HUDEP-2 (cell line): ENCODE measurements around the gene ARHGAP22.

Experiments used
- DNase-seq, 76 experiments: peaks; one replicate each; lab custom pipeline; 2025; ENCODE audit not compliant: unreplicated experiment in 76 of 76; lab: John Stamatoyannopoulos, UW

ARHGAP22 gene

GRCh38 chr10:48485711-48486110 lies 119.2 kb downstream of the ARHGAP22 start:
- no peak for DNase-seq

- no peak for DNase-seq
Observed at GRCh38 chr10:48484911-48485310, 120.0 kb downstream of the ARHGAP22 start.

DNA sequence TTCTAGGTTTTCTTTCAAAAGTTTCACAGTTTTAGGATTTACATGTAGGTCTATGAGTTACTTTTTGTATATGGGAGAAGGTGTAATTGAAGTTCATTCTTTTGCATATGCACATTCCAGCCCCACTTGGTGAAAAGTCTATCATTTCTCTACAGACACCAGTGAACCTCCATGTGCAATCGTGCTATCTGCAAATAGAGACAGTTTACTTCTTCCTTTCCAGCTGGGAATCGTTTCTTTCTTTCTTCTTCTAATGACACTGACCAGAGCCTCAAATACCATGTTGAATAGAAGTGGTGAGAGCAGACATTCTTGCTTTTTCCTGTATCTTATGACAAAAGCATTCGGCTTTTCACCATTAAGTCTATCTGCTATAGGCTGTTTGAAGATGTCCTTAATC lies 122.7 kb downstream of the ARHGAP22 start:
- DNase-seq: no peak

GRCh38 chr10:48481385-48481784 lies 123.5 kb downstream of the ARHGAP22 start:
- no peak for DNase-seq

- peak in 67 of 76 experiments; percentile 6 to 86 (median 56) for DNase-seq
Observed at GRCh38 chr10:48480397-48481374, 124.2 kb downstream of the ARHGAP22 start.

DNA sequence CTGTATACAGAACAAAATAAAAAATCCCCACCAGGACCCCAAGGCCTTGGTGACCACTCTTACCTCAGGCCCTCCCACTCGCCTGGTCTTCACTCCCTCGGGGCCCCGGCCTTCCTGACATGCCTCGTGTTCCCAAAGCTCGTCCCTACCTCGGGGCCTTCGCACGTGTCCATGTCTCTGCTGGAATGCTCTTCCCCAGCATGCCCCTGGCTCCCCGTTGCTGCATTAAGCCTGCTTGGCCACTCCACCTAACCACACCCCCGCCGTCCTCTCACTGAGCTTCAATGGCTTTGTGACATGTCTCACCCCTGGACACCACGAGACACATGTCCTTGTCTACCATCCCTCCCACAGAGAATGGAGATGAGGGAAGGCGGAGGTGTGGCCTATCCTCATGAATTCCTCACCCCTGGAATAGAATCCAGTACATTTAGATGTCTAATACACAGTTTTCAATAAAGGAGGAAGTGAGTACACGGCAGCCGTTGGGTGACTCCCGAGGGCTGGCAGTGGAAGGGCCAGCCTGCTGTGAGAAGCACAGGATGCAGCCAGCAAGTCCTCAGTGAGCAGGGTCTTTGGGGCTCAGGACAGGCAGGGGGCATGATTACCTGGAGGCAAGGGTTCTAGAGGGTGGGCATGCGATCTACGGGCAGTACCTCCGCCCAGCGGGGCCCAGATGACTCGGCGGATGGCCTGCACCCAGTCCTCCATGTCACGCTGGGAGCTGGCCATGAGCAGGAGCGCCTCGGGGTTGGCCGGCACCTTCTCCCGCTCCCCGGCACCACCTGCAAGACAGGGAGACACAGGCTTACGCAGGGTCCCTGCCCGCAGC lies 125.7 kb downstream of the ARHGAP22 start:
- DNase-seq: no peak

DNA sequence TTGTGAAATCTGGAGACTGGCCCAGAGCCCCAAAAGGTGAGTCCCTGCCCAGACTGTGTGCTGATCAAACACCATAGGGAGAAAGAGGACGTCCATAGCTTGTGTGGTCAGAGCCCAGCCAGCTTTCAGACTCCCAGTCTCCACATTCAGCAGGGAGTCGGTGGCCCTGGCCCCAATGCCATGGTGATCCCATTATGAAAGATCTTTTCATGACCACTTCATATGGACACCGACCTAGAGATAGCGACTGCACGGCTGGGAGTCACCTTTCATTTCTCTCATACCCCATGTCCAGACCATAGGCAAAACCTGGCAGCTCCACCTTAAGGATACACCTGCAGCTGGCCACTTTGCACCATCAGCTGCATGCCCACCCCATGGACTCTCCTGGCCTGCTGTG lies 126.4 kb downstream of the ARHGAP22 start:
- DNase-seq: no peak

DNA sequence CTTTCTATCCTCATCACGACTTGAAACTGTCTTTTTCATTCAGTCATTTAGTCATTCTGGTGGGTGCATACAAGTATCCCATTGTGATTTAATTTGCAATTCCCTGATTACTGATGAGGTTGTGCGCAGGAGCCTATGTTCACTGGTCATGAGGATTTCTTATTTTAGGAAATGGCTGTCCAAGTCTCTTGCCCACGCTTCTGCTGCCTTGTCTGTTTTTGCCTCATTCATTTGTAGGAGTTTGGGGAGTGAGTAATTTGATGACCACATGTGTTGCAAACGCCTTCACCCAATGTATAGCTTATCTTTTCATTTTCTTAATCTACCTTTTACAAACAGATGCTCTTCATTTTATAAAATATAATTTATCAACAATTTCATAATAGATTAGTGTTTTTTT lies 127.3 kb downstream of the ARHGAP22 start:
- no peak for DNase-seq

DNA sequence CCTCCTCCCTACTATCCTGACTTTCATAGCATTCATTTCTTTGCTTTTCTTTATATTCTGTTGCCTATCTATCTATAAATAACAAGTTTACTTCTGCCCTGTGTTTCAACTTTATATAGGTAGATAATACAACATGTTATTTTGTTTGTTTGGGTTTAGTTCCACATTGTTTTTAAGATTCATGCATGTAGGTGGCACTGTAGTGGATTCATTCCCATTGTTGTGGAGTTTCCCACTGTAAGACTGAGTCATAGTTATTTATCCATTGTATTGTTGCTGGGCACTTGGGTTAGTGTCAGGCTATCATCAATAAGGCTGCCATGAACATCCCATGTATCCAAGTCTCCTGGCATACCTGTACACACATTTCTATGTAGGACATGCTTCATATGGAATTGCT lies 127.7 kb downstream of the ARHGAP22 start:
- DNase-seq: no peak

DNA sequence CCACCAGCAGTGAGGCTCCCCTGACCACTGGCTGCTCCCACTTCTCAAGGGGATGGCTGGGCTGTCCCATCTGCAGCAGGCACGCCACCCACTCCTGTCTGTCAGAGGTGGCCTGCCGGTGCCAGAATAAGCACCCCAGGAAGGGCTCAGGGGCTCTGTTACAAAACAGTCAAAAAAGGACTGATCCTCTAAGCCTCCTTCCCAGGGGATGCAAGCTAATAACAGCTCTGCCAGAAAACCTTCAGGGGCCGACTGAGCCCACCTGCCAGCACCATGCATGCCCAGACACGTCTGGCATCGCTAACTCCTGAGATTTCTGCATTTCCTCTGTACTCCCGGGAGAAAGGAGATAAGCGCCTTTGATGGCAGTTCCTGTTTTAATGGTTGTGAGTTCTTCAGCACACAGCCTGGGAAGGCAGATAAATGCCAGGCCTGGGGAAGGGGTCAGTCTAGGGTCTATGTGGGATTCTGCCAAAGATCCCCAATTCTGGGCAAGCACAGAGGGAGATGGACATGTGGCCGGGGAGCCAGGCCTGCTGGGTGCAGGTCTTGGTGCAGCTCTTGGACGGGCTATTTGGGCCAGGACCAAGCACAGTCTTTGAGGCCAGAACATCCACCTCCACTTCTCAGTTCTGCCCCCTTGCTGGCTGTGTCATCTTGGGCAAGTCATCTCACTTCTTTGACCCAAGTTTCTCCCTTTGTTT lies 128.4 kb downstream of the ARHGAP22 start:
- no peak for DNase-seq

DNA sequence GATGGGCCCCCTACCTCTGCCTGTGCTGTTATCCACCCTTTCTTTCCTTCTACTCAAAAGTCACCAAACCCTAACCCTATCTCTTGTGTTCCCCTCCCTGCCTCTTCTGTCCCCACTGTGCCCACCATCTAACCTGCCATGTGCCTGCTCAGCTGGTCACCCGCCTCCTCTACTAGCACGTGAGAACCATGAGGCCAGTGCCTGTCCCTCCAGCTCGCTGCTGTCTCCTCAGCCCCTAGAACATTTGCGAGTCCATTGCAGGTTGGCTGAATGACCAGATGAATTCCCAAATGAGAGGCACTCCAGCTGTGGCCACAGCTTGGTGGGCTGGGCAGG lies 129.0 kb downstream of the ARHGAP22 start:
- DNase-seq: no peak

- DNase-seq: no peak
Observed at GRCh38 chr10:48474765-48475365, 130.0 kb downstream of the ARHGAP22 start.

- no peak for DNase-seq
Observed at GRCh38 chr10:48473704-48474103, 131.2 kb downstream of the ARHGAP22 start.

DNA sequence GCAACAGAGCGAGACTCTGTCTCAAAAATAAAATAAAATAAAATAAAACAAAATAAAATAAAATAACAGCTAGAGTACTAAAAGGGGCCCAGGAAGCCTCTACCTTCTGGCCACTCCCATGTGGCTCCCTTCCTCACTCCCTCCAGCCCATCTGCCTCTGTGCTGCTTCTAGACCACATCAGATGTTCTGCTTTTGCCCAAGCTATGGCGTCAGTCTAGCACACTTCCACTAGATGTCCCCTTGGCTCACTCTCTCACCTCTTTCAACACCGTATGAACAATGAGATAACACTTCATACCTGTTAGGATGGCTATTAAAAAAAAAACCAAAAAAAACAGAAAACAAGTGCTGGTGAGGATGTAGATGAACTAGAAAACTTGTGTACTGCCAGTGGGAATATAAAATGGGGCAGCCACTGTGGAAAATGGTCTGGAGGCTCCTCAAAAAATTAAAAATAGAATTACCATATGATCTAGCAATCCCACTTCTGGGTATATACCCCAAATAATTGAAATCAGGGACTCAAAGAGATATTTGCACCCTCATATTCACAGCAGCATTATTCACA lies 132.3 kb downstream of the ARHGAP22 start:
- no peak for DNase-seq

GRCh38 chr10:48470893-48471805 lies 133.7 kb downstream of the ARHGAP22 start:
- no peak for DNase-seq

DNA sequence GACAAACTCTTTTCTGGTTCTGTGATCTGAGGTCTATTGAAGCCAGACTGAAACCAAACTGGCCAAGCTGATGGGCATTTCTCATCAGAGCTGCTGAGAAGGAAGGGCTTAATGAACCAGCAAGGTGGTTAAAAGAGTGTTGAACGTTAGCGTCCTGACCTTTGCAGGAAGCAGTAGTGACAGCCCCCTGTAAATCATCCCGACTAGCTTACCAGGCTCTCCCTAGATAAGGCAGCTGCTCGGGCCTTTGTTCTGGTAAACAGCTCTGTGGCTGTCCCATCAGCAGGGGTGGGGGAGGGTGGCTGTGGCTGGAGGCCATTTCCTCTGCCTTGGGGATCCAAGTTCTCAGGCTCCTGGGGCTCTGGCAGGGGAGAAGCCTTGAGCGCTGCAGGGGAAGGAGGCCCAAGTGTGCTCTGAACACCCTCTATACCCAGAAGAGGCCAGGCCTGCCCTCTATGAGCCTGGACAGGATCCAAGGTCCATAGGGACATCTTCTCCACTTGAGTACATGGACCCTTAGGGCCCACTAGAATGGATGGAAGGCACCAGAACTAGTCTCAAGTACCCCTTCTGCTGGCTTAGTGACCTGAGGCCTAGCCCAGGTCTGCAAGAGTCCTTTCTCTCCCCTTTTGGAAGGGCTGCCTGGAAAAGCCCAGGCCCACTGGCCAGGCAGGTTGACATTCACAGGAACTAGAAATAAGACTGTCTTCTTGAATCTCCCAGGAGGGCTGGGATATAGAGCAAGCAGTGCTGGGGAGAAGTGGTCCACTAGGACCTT lies 134.6 kb downstream of the ARHGAP22 start:
- DNase-seq: peak in 53 of 76 experiments; percentile 6 to 71 (median 38)

DNA sequence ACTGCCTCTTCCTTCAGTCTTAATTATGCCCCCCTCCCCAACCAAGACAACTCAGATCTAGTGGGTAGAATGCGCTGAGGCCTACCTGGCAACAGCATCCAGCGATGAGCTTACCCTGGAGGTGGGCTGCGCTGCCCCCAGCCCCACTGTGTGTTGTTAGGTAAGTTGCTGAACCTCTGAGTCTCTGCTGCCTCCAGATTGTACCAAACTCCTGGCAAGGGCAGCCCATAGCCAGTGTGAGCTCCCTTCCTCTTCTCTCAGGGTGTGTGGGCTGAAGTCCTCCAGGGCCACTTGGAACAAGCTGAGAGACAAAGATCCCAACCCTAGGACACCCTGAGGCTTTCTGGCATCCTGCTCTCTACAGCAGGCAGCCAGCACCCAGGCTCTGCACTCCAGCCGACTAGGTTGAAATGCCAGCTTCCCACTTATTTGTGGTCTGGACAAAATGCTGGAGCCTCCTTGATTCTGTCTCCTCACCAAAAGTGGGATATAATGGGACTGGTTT lies 135.3 kb downstream of the ARHGAP22 start:
- DNase-seq: no peak

GRCh38 chr10:48468866-48469511 lies 135.9 kb downstream of the ARHGAP22 start:
- peak in 2 of 76 experiments; percentile 8 to 13 for DNase-seq
